K562 (cell line): ENCODE data around the gene ABHD16A. TPM values are rescaled to one million over a fixed set of nuclear protein-coding genes. Genes with fewer than 3 reads are reported as not detected.

ENCODE experiments used
- CC2D1A ChIP-seq: fragments of 450-650 bp; IDR thresholded peaks from 2 replicates; pipeline ENCODE4 v1.6.1; 2017; ENCODE audit warnings: mild to moderate bottlenecking
- HMG20B ChIP-seq: fragments of 250-450 bp; sonication (Bioruptor Pico); IDR thresholded peaks from 2 replicates; pipeline ENCODE4 v1.5.0; 2021; ENCODE audit warnings: mild to moderate bottlenecking
- HNRNPL ChIP-seq: fragments of 200-400 bp; formaldehyde crosslinking; IDR thresholded peaks from 2 replicates; pipeline ENCODE4 v1.6.1; 2017; ENCODE audit warnings: low read depth, mild to moderate bottlenecking, low read length
- KHSRP ChIP-seq: fragments of 450-650 bp; IDR thresholded peaks from 2 replicates; pipeline ENCODE4 v1.6.1; 2017
- RBM39 ChIP-seq: fragments of 200-400 bp; formaldehyde crosslinking; optimal IDR thresholded peaks from 2 replicates; pipeline ENCODE3; 2018; ENCODE audit warnings: low read depth, low read length
- RFX7 ChIP-seq: fragments of 250-450 bp; sonication (Bioruptor Pico); IDR thresholded peaks from 2 replicates; pipeline ENCODE4 v1.5.1; 2021; ENCODE audit warnings: mild to moderate bottlenecking
- SAFB2 ChIP-seq: fragments of 200-400 bp; formaldehyde crosslinking; IDR thresholded peaks from 2 replicates; pipeline ENCODE4 v1.6.1; 2018; ENCODE audit warnings: borderline replicate concordance, low read length, low read depth, moderate library complexity; ENCODE audit not compliant: severe bottlenecking
- SMC3 ChIP-seq: conservative IDR thresholded peaks from 2 replicates; pipeline ENCODE4 v1.6.1; 2011; ENCODE audit warnings: low read depth, low read length, improper control_type of control experiment; ENCODE audit not compliant: insufficient read depth
- TEAD2 ChIP-seq: fragments of 450-650 bp; IDR thresholded peaks from 2 replicates; pipeline ENCODE4 v1.6.1; 2016; ENCODE audit warnings: missing genetic modification characterization, control low read depth, missing compliant biosample characterization
- TFAM ChIP-seq: fragments of 250-450 bp; sonication (Bioruptor Pico); conservative IDR thresholded peaks from 2 replicates; pipeline ENCODE4 v1.5.0; 2021; ENCODE audit warnings: mild to moderate bottlenecking, moderate library complexity
- ZC3H8 ChIP-seq: fragments of 450-650 bp; IDR thresholded peaks from 2 replicates; pipeline ENCODE4 v1.6.1; 2017
- ZKSCAN1 ChIP-seq: fragments of 150-350 bp; IDR thresholded peaks from 2 replicates; pipeline ENCODE4 v1.6.1; 2016; ENCODE audit warnings: low read depth, low read length
- ZKSCAN8 ChIP-seq: fragments of 200-800 bp; sonication (Bioruptor generic); IDR thresholded peaks from 2 replicates; pipeline ENCODE4 v1.6.1; 2016; ENCODE audit warnings: missing genetic modification characterization, missing compliant biosample characterization
- ZNF121 ChIP-seq: sonication (generic); formaldehyde crosslinking; conservative IDR thresholded peaks from 2 replicates; pipeline ENCODE4 v1.8.0; 2022; ENCODE audit warnings: missing genetic modification reagents
- ZNF146 ChIP-seq: IDR thresholded peaks from one replicate; pipeline ENCODE4 v1.6.1; 2018; ENCODE audit warnings: missing compliant biosample characterization; ENCODE audit not compliant: unreplicated experiment
- ZNF224 ChIP-seq: sonication (generic); formaldehyde crosslinking; IDR thresholded peaks from 2 replicates; pipeline ENCODE4 v1.8.0; 2022; ENCODE audit warnings: mild to moderate bottlenecking, missing genetic modification reagents
- ZNF324 ChIP-seq: fragments of 250-450 bp; sonication (Bioruptor Pico); IDR thresholded peaks from 2 replicates; pipeline ENCODE4 v1.4.0; 2020; ENCODE audit warnings: mild to moderate bottlenecking
- ZNF589 ChIP-seq: fragments of 200-800 bp; sonication (Bioruptor generic); IDR thresholded peaks from 2 replicates; pipeline ENCODE4 v1.6.1; 2016; ENCODE audit warnings: low read depth, missing genetic modification characterization, missing compliant biosample characterization
- ZNF696 ChIP-seq: fragments of 250-450 bp; sonication (Bioruptor Pico); conservative IDR thresholded peaks from 2 replicates; pipeline ENCODE4 v1.4.0; 2020; ENCODE audit warnings: mild to moderate bottlenecking, moderate library complexity
- ZNF75A ChIP-seq: fragments of 450-650 bp; formaldehyde crosslinking; IDR thresholded peaks from 2 replicates; pipeline ENCODE4 v1.4.0; 2020; ENCODE audit warnings: mild to moderate bottlenecking
- polyA plus RNA-seq, 8 experiments: library from polyadenylated mRNA; depleted of rRNA in 4 of 8; stranded (reverse) in 5 of 8; unstranded in 3 of 8; fragments of >200 nt; fragmentation: Nextera tagmentation in 2 of 8; fragmentation: Illumina TruSeq in 1 of 8; extraction: Ambion mirVana in 2 of 8; extraction: Trizol in 1 of 8; gene quantifications; 2 replicates each; pipeline versions ENCODE4 v1.2.1 to v1.2.3, GENCODE V29; 2011 to 2014; ENCODE audit warnings: inconsistent platforms in 1 of 8, missing spikeins in 1 of 8
- total RNA-seq, 7 experiments: library from RNA; depleted of rRNA in 6 of 7; stranded (reverse); fragments of >200 nt in 6 of 7; fragmentation: Illumina TruSeq in 2 of 7; extraction: Trizol in 2 of 7; gene quantifications; 2 replicates each; pipeline versions ENCODE4 v1.2.1 to v1.2.3, GENCODE V29; 2011 to 2021; ENCODE audit warnings: low replicate concordance in 1 of 7
- TF ChIP-seq, protein P1 (sequence below): fragments of 250-450 bp; sonication (Bioruptor Pico); IDR thresholded peaks from 2 replicates; pipeline ENCODE4 v1.5.0; 2021
- TF ChIP-seq, protein P2 (sequence below): fragments of 250-450 bp; sonication (Bioruptor Pico); IDR thresholded peaks from 2 replicates; pipeline ENCODE4 v1.5.0; 2022; ENCODE audit warnings: mild to moderate bottlenecking
- TF ChIP-seq, protein P3 (sequence below): fragments of 250-450 bp; sonication (Bioruptor Pico); IDR thresholded peaks from 2 replicates; pipeline ENCODE4 v1.5.0; 2021
- TF ChIP-seq, protein P4 (sequence below): sonication (generic); formaldehyde crosslinking; IDR thresholded peaks from 2 replicates; pipeline ENCODE4 v1.8.0; 2022; ENCODE audit warnings: mild to moderate bottlenecking, missing genetic modification reagents, borderline replicate concordance

Gene ABHD16A
- total and polyA plus RNA-seq, 9 of the 15 experiments (the other 6 are each of a cell fraction or from before 2014, with no cell fraction given): 25.8 to 120 (median 81.6) TPM

DNA sequence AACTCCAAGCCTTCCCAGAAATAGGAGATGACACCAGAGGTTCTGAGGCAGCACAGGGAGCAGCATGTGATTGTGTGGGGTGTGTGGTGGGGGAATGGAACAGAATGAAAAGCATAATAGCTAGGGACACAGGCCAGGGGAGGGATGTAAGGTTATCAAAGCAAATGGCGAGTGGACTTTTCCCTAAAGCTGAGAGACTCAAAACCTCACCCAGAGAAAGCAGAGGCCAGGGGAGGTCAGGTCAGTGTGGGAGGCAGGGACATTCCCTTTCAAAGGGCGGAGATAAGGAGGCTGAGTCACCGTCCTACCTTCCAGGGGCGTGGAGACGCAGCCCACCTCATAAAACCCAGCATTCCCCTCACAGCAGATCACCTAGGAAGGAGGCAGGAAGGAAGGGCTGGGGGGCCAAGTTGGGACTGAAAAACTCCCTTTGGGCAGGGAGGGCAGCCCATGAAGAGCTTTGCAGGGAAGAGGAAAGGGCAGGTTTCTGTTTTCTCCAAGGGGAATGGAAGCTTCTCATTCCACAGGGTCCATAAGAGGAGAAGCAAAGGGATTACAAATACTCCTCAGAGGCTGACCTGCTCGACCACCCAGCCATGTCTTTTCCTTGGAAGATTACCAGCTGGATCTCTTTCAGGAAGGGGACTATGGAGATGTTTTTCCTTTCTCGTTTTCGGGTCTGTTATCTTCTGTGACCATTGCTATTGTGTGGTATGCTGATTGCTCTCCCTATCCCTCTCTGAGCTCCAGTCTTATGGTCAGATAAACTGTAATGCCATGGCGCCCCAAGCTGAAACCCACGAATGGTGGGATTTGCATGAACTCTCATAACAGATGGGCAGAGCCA is 12.7 kb downstream of the ABHD16A start (continued):
- TF ChIP-seq, protein P1, sequence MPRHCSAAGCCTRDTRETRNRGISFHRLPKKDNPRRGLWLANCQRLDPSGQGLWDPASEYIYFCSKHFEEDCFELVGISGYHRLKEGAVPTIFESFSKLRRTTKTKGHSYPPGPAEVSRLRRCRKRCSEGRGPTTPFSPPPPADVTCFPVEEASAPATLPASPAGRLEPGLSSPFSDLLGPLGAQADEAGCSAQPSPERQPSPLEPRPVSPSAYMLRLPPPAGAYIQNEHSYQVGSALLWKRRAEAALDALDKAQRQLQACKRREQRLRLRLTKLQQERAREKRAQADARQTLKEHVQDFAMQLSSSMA (CRISPR knock-in tag): no peak
- TF ChIP-seq SAFB2: no peak
- TF ChIP-seq HNRNPL: peak; percentile 35; the same call in 1 of the 2 replicates
- TF ChIP-seq CC2D1A: peak; percentile 61; the same call in 1 of the 2 replicates
- peak; percentile 5; the same call in 1 of the 2 replicates for TF ChIP-seq SMC3
- no peak for TF ChIP-seq ZNF324
- no peak; the same call in 1 of the 2 replicates for TF ChIP-seq ZC3H8
- TF ChIP-seq, protein P2, sequence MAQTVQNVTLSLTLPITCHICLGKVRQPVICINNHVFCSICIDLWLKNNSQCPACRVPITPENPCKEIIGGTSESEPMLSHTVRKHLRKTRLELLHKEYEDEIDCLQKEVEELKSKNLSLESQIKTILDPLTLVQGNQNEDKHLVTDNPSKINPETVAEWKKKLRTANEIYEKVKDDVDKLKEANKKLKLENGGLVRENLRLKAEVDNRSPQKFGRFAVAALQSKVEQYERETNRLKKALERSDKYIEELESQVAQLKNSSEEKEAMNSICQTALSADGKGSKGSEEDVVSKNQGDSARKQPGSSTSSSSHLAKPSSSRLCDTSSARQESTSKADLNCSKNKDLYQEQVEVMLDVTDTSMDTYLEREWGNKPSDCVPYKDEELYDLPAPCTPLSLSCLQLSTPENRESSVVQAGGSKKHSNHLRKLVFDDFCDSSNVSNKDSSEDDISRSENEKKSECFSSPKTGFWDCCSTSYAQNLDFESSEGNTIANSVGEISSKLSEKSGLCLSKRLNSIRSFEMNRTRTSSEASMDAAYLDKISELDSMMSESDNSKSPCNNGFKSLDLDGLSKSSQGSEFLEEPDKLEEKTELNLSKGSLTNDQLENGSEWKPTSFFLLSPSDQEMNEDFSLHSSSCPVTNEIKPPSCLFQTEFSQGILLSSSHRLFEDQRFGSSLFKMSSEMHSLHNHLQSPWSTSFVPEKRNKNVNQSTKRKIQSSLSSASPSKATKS (CRISPR knock-in tag): no peak
- TF ChIP-seq ZNF75A (CRISPR knock-in tag): no peak
- no peak for TF ChIP-seq TEAD2 (tag)
- TF ChIP-seq, protein P3, sequence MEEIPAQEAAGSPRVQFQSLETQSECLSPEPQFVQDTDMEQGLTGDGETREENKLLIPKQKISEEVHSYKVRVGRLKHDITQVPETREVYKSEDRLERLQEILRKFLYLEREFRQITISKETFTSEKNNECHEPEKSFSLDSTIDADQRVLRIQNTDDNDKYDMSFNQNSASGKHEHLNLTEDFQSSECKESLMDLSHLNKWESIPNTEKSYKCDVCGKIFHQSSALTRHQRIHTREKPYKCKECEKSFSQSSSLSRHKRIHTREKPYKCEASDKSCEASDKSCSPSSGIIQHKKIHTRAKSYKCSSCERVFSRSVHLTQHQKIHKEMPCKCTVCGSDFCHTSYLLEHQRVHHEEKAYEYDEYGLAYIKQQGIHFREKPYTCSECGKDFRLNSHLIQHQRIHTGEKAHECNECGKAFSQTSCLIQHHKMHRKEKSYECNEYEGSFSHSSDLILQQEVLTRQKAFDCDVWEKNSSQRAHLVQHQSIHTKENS (CRISPR knock-in tag): no peak
- TF ChIP-seq ZNF146 (CRISPR knock-in tag): no peak
- no peak for TF ChIP-seq ZNF696 (CRISPR knock-in tag)
- TF ChIP-seq ZKSCAN8: no peak
- TF ChIP-seq KHSRP: 0 out of 2 replicates have a peak, but pooled peaks have one; percentile 47
- no peak for TF ChIP-seq HMG20B (CRISPR knock-in tag)
- TF ChIP-seq ZNF121 (CRISPR knock-in tag): peak; percentile 28; the same call in 1 of the 2 replicates
- no peak for TF ChIP-seq RFX7 (CRISPR knock-in tag)
- no peak for TF ChIP-seq TFAM (CRISPR knock-in tag)
- 0 out of 2 replicates have a peak, but pooled peaks have one; percentile 18 for TF ChIP-seq ZNF224
- 0 out of 2 replicates have a peak, but pooled peaks have one; percentile 24 for TF ChIP-seq ZKSCAN1
- TF ChIP-seq RBM39: peak; percentile 8
- peak; percentile 81; the same call in 1 of the 2 replicates for TF ChIP-seq ZNF589 (CRISPR knock-in tag)
- TF ChIP-seq, protein P4, sequence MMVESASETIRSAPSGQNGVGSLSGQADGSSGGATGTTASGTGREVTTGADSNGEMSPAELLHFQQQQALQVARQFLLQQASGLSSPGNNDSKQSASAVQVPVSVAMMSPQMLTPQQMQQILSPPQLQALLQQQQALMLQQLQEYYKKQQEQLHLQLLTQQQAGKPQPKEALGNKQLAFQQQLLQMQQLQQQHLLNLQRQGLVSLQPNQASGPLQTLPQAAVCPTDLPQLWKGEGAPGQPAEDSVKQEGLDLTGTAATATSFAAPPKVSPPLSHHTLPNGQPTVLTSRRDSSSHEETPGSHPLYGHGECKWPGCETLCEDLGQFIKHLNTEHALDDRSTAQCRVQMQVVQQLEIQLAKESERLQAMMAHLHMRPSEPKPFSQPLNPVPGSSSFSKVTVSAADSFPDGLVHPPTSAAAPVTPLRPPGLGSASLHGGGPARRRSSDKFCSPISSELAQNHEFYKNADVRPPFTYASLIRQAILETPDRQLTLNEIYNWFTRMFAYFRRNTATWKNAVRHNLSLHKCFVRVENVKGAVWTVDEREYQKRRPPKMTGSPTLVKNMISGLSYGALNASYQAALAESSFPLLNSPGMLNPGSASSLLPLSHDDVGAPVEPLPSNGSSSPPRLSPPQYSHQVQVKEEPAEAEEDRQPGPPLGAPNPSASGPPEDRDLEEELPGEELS (CRISPR knock-in tag): peak; percentile 86; the same call in 1 of the 2 replicates
